HEK293T (cell line): ENCODE results near the gene PHLPP1.

Source experiments
- CTCF ChIA-PET: fragments of 350-600 bp; formaldehyde crosslinking; extraction: SDS; loops from one replicate; lab custom pipeline; 2021; ENCODE audit warnings: antibody characterized with exemption, inconsistent platforms; lab: Yijun Ruan, JAX
- POLR2A ChIA-PET: fragments of 350-600 bp; formaldehyde crosslinking; extraction: SDS; loops from one replicate; lab custom pipeline; 2020; ENCODE audit warnings: antibody characterized with exemption, inconsistent platforms; lab: Yijun Ruan, JAX
- DNase-seq: peaks from one replicate; pipeline ENCODE4 v3.0.0; 2012; ENCODE audit warnings: mixed read lengths; ENCODE audit errors: extremely low spot score
- ARNT ChIP-seq: fragments of 450-650 bp; IDR thresholded peaks from 2 replicates; pipeline ENCODE4 v1.6.1; 2017; ENCODE audit warnings: mild to moderate bottlenecking
- BHLHE40 ChIP-seq: fragments of 450-650 bp; IDR thresholded peaks from 2 replicates; pipeline ENCODE4 v1.6.1; 2016; ENCODE audit warnings: mild to moderate bottlenecking, moderate library complexity, borderline replicate concordance
- CTBP1 ChIP-seq: fragments of 450-650 bp; IDR thresholded peaks from 2 replicates; pipeline ENCODE4 v1.6.1; 2016; ENCODE audit warnings: borderline replicate concordance
- ELF4 ChIP-seq: fragments of 450-650 bp; IDR thresholded peaks from 2 replicates; pipeline ENCODE4 v1.6.1; 2017; ENCODE audit warnings: antibody characterized with exemption
- FOXA1 ChIP-seq: fragments of 450-650 bp; IDR thresholded peaks from 2 replicates; pipeline ENCODE4 v1.6.1; 2016; ENCODE audit warnings: mild to moderate bottlenecking
- FOXK2 ChIP-seq: fragments of 450-650 bp; IDR thresholded peaks from 2 replicates; pipeline ENCODE4 v1.6.1; 2016; ENCODE audit warnings: mild to moderate bottlenecking
- FOXM1 ChIP-seq: fragments of 450-650 bp; IDR thresholded peaks from 2 replicates; pipeline ENCODE4 v1.6.1; 2017; ENCODE audit warnings: mild to moderate bottlenecking, borderline replicate concordance
- HDGF ChIP-seq: fragments of 450-650 bp; IDR thresholded peaks from 2 replicates; pipeline ENCODE4 v1.6.1; 2017; ENCODE audit warnings: antibody characterized with exemption, borderline replicate concordance
- L3MBTL2 ChIP-seq: fragments of 450-650 bp; conservative IDR thresholded peaks from 2 replicates; pipeline ENCODE4 v1.6.1; 2016; ENCODE audit warnings: mild to moderate bottlenecking
- LEF1 ChIP-seq: fragments of 450-650 bp; IDR thresholded peaks from 2 replicates; pipeline ENCODE4 v1.6.1; 2017; ENCODE audit warnings: mild to moderate bottlenecking, borderline replicate concordance
- NFRKB ChIP-seq: fragments of 450-650 bp; IDR thresholded peaks from 2 replicates; pipeline ENCODE4 v1.6.1; 2016; ENCODE audit warnings: mild to moderate bottlenecking, moderate library complexity
- SP1 ChIP-seq: fragments of 450-650 bp; IDR thresholded peaks from 2 replicates; pipeline ENCODE4 v1.6.1; 2017
- SUZ12 ChIP-seq: fragments of 450-650 bp; IDR thresholded peaks from 2 replicates; pipeline ENCODE4 v1.6.1; 2016; ENCODE audit warnings: mild to moderate bottlenecking
- TARDBP ChIP-seq: fragments of 450-650 bp; IDR thresholded peaks from 2 replicates; pipeline ENCODE4 v1.6.1; 2016
- ZNF384 ChIP-seq: fragments of 450-650 bp; IDR thresholded peaks from 2 replicates; pipeline ENCODE4 v1.6.1; 2016
- TF ChIP-seq, protein P1 (sequence below): fragments of 450-650 bp; IDR thresholded peaks from 2 replicates; pipeline ENCODE4 v1.6.1; 2016

Gene PHLPP1

DNA sequence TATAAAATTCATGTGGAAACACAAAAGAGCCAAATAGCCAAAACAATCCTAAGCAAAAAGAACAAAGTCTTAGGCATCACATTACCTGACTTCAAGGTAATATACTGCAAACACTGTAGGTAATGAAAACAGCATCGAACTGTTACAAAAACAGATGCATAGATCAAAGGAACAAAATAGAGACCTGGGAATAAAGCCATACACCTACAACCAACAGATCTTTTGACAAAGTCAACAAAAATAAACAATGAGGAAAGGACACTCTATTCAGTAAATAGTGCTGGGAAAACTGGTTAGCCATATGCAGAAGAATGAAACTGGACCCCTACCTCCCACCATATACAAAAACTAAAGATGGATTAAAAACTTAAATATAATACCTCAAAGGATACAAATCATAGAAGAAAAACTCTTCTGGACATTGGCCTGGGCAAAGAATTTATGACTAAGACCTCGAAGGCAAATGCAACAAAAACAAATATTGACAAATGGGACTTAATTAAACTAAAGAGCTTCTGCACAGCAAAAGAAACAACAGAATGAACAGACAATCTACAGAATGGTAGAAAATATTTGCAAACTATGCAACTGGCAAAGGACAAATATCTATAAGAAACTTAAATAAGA is 218.0 kb downstream of the PHLPP1 start:
- TF ChIP-seq LEF1, result no peak
- no peak for TF ChIP-seq HDGF
- no peak for TF ChIP-seq ZNF384
- no peak for TF ChIP-seq TARDBP
- TF ChIP-seq, protein P1, sequence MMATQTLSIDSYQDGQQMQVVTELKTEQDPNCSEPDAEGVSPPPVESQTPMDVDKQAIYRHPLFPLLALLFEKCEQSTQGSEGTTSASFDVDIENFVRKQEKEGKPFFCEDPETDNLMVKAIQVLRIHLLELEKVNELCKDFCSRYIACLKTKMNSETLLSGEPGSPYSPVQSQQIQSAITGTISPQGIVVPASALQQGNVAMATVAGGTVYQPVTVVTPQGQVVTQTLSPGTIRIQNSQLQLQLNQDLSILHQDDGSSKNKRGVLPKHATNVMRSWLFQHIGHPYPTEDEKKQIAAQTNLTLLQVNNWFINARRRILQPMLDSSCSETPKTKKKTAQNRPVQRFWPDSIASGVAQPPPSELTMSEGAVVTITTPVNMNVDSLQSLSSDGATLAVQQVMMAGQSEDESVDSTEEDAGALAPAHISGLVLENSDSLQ, result no peak
- no peak for TF ChIP-seq FOXM1
- TF ChIP-seq FOXA1, result no peak
- TF ChIP-seq ELF4, result no peak
- TF ChIP-seq SUZ12, result no peak
- no peak for TF ChIP-seq SP1
- no peak for TF ChIP-seq CTBP1
- no peak for TF ChIP-seq L3MBTL2
- no peak for TF ChIP-seq FOXK2
- no peak for TF ChIP-seq ARNT
- TF ChIP-seq NFRKB, result no peak
- no peak for TF ChIP-seq BHLHE40
- ChIA-PET POLR2A (no interaction called here), CTCF (no interaction called here)
- DNase-seq, result no peak

DNA sequence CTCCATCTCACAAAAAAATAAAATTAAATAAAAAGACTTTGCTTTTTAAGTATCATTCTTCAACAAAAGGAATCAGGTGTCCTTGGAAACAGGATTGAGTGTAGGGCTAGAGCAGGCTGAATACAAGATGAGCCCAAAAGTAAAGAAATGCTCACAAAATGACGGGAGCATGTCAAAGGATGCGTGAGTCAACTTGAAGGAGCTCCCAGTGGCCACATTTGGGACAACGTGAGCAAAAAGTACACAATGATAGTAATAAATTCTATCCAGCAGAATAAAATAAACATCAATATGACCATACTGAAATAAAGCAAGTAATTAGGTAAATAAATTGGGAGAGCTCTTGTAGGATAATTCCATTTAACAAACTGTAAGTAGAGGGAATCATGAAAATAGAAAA is 220.7 kb downstream of the PHLPP1 start:
- ChIA-PET CTCF (interaction anchor here (1.0 kb wide), 1 partner anchor 17 kb away, joined by 4 read pairs; no protein-coding TSS in a partner anchor), POLR2A (no interaction called here)
- DNase-seq, result no peak
- no peak for TF ChIP-seq SUZ12
- TF ChIP-seq ZNF384, result no peak
- TF ChIP-seq LEF1, result no peak
- TF ChIP-seq ELF4, result no peak
- TF ChIP-seq L3MBTL2, result no peak
- TF ChIP-seq ARNT, result no peak
- no peak for TF ChIP-seq BHLHE40
- TF ChIP-seq FOXK2, result no peak
- TF ChIP-seq CTBP1, result no peak
- no peak for TF ChIP-seq TARDBP
- TF ChIP-seq, protein P1, result no peak
- TF ChIP-seq SP1, result no peak

GRCh38 chr18:62937065-62937464 is 221.7 kb downstream of the PHLPP1 start:
- TF ChIP-seq FOXK2 (no peak), HDGF (no peak), ELF4 (no peak), FOXA1 (no peak), SP1 (no peak), CTBP1 (no peak), ARNT (no peak), TARDBP (no peak)
- ChIA-PET POLR2A (no interaction called here), CTCF (no interaction called here)
- DNase-seq, result no peak

DNA sequence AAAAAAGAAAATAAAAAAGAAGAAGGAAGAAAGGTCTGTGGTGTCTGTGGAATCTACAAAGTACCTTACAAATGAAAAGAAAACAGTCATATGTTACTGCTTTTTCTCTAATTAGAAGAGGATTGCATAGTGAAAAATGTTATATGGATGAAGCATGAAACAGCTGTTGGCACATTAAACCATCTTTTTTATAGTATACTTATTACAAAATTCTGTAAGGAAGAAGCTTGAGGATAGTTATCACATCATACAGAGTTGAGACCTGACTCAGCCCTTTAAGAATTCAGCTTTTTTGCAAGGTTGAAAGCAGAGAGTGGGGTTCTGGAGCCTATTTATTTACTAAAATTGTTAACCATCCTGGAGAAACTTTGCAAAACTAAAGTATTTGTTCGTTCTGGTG is 222.7 kb downstream of the PHLPP1 start:
- ChIA-PET POLR2A (no interaction called here), CTCF (no interaction called here)
- DNase-seq, result no peak
- TF ChIP-seq FOXA1 (no peak), NFRKB (no peak), TARDBP (no peak), SP1 (no peak), L3MBTL2 (no peak), FOXM1 (no peak), BHLHE40 (no peak), FOXK2 (no peak), HDGF (no peak), ELF4 (no peak)
- TF ChIP-seq, protein P1, result no peak

DNA sequence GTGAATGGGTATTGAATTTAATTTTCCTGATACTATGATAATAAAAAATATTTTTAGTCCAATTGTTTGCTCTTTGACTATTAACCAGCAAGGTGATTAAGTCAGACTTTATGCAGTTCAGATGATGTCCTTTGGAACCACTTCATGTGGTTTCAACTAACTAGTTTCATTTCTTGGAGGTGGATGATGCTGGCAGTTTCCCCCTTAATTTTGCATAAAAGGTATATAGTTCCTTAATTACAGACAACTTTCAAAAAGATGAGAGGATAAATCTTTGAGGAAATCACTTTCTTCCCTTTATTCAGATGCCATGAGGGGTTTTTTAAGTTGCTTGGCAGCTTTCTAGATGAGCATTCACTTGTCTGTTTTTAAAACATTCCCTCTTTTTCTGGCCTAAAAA is 223.1 kb downstream of the PHLPP1 start:
- no peak for DNase-seq
- ChIA-PET POLR2A (no interaction called here), CTCF (no interaction called here)
- TF ChIP-seq CTBP1 (no peak), SUZ12 (no peak), L3MBTL2 (no peak), ELF4 (no peak), BHLHE40 (no peak), HDGF (no peak), ZNF384 (no peak), FOXK2 (no peak), LEF1 (no peak)
- TF ChIP-seq, protein P1, result no peak

DNA sequence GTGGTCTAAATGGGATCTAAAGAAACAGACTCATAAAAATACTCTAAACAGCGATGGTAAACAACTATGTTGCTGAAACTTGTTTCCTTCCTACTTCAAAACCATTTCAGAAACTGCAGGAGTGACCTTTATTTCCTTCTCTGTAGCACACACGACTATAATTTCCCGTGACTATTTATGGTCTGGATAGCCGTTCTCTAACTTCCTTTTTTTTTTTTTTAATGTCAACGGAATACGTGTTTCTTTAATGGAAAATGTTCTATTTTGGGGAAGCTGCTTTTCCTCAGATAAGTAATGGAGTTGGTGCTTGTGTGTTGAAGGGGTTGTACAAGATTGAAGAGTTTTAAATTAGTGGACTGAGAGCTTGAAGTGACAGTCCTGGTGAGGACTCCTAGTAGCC is 224.1 kb downstream of the PHLPP1 start:
- POLR2A ChIA-PET, result no interaction called here
- DNase-seq, result no peak
- CTCF ChIA-PET, result interaction anchor here (0.6 kb wide), 1 partner anchor 116 kb away, joined by 3 read pairs; no protein-coding TSS in a partner anchor
- TF ChIP-seq BHLHE40 (no peak), FOXA1 (no peak), L3MBTL2 (no peak), FOXM1 (no peak), CTBP1 (no peak)
